Gastrocnemius medialis (tissue), 4 donors: Measurements from ENCODE around the gene OR6B1.

ENCODE experiments used
- POLR2A ChIP-seq, 2 donors: fragments of 450-650 bp; IDR thresholded peaks; one replicate each; pipeline ENCODE4 v1.6.1; 2017; ENCODE audit warnings: antibody characterized with exemption in 2 of 2, mild to moderate bottlenecking in 2 of 2, moderate library complexity in 2 of 2
- TF ChIP-seq, protein P1 (sequence below), 5 experiments: fragments of 450-650 bp in 3 of 5; fragments of 200-600 bp in 2 of 5; sonication (generic) in 2 of 5; IDR thresholded peaks in 4 of 5; conservative IDR thresholded peaks in 1 of 5; 1 replicate in 4 of 5; 2 replicates in 1 of 5; pipeline ENCODE4 v1.5.1; 2016 to 2019; ENCODE audit warnings: antibody characterized with exemption in 5 of 5, mild to moderate bottlenecking in 3 of 5, moderate library complexity in 3 of 5

GRCh38 chr7:144020340-144020739, 20.2 kb downstream of the OR6B1 start:
- no peak for TF ChIP-seq POLR2A (IDR thresholded peaks at IDR 0.05)
- TF ChIP-seq, protein P1, sequence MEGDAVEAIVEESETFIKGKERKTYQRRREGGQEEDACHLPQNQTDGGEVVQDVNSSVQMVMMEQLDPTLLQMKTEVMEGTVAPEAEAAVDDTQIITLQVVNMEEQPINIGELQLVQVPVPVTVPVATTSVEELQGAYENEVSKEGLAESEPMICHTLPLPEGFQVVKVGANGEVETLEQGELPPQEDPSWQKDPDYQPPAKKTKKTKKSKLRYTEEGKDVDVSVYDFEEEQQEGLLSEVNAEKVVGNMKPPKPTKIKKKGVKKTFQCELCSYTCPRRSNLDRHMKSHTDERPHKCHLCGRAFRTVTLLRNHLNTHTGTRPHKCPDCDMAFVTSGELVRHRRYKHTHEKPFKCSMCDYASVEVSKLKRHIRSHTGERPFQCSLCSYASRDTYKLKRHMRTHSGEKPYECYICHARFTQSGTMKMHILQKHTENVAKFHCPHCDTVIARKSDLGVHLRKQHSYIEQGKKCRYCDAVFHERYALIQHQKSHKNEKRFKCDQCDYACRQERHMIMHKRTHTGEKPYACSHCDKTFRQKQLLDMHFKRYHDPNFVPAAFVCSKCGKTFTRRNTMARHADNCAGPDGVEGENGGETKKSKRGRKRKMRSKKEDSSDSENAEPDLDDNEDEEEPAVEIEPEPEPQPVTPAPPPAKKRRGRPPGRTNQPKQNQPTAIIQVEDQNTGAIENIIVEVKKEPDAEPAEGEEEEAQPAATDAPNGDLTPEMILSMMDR (IDR thresholded peaks at IDR 0.05 in 4 of 5, conservative IDR thresholded peaks at IDR 0.05 in 1 of 5), result no peak
